Parathyroid adenoma (tissue), 2 donors: ENCODE results near the gene EFCAB6.

Source experiments
- H2AFZ ChIP-seq: fragments of 300-600 bp; sonication (generic); one replicate; pipeline ENCODE4 v1.7.0; 2017; ENCODE audit warnings: antibody characterized with exemption, mild to moderate bottlenecking
- H3K27ac ChIP-seq: fragments of 300-600 bp; sonication (generic); one replicate; pipeline ENCODE4 v1.7.0; 2017
- H3K27me3 ChIP-seq: fragments of 300-600 bp; sonication (generic); one replicate; pipeline ENCODE4 v1.7.0; 2017; ENCODE audit warnings: low read length; ENCODE audit not compliant: control insufficient read depth, insufficient read depth
- H3K36me3 ChIP-seq: fragments of 300-600 bp; sonication (generic); one replicate; pipeline ENCODE4 v1.7.0; 2017; ENCODE audit warnings: low read length; ENCODE audit not compliant: control insufficient read depth, insufficient read depth
- H3K4me1 ChIP-seq: fragments of 300-600 bp; sonication (generic); one replicate; pipeline ENCODE4 v1.7.0; 2017; ENCODE audit warnings: control low read depth
- H3K4me2 ChIP-seq: fragments of 300-600 bp; sonication (generic); one replicate; pipeline ENCODE4 v1.7.0; 2017; ENCODE audit warnings: low read length
- H3K4me3 ChIP-seq: fragments of 300-600 bp; sonication (generic); one replicate; pipeline ENCODE4 v1.7.0; 2017; ENCODE audit warnings: low read depth, low read length
- H3K79me2 ChIP-seq: fragments of 300-600 bp; sonication (generic); one replicate; pipeline ENCODE4 v1.7.0; 2017; ENCODE audit warnings: control low read depth
- H3K9ac ChIP-seq: fragments of 300-600 bp; sonication (generic); one replicate; pipeline ENCODE4 v1.7.0; 2017; ENCODE audit warnings: mild to moderate bottlenecking
- H3K9me3 ChIP-seq: fragments of 300-600 bp; sonication (generic); one replicate; pipeline ENCODE4 v1.7.0; 2017; ENCODE audit warnings: low read length; ENCODE audit not compliant: control insufficient read depth
- TF ChIP-seq, protein P1 (sequence below): fragments of 300-600 bp; sonication (generic); IDR thresholded peaks from one replicate; pipeline ENCODE4 v1.7.0; 2017; ENCODE audit warnings: antibody characterized with exemption, mild to moderate bottlenecking
- donor health status: primary hyperparathyroidism.

EFCAB6 gene

DNA sequence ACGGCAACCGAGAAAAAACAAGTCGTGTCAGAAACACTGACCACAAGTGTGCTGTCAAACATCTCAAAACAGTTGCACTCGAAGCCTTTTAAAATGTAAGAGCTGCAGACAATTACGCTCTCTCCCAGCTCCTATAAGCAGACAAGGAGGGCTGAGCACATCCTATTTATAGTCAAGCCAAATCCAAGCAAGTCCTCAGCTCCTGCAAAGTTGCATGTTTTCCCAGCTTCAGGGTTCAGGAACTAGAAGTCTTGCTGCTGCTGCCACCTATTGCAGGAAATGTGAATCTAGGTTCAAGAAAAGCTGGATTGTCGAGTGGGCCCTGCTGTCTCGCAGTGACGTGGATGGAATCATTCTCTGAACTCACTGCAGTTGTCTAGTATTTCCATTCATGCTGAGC lies 15.5 kb downstream of the EFCAB6 start:
- Histone ChIP-seq H3K27me3 (no peaks in the 10 kb centered on the region), H3K4me2 (no peak overlapping the region), H3K27ac (no peak overlapping the region), H3K4me1 (no peaks in the 10 kb centered on the region), H3K36me3 (no peaks in the 10 kb centered on the region), H3K4me3 (no peak overlapping the region), H3K79me2 (no peaks in the 10 kb centered on the region), H3K9ac (no peak overlapping the region), H3K9me3 (no peaks in the 10 kb centered on the region), H2AFZ (no peak overlapping the region)
- TF ChIP-seq, protein P1, sequence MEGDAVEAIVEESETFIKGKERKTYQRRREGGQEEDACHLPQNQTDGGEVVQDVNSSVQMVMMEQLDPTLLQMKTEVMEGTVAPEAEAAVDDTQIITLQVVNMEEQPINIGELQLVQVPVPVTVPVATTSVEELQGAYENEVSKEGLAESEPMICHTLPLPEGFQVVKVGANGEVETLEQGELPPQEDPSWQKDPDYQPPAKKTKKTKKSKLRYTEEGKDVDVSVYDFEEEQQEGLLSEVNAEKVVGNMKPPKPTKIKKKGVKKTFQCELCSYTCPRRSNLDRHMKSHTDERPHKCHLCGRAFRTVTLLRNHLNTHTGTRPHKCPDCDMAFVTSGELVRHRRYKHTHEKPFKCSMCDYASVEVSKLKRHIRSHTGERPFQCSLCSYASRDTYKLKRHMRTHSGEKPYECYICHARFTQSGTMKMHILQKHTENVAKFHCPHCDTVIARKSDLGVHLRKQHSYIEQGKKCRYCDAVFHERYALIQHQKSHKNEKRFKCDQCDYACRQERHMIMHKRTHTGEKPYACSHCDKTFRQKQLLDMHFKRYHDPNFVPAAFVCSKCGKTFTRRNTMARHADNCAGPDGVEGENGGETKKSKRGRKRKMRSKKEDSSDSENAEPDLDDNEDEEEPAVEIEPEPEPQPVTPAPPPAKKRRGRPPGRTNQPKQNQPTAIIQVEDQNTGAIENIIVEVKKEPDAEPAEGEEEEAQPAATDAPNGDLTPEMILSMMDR = no peak

DNA sequence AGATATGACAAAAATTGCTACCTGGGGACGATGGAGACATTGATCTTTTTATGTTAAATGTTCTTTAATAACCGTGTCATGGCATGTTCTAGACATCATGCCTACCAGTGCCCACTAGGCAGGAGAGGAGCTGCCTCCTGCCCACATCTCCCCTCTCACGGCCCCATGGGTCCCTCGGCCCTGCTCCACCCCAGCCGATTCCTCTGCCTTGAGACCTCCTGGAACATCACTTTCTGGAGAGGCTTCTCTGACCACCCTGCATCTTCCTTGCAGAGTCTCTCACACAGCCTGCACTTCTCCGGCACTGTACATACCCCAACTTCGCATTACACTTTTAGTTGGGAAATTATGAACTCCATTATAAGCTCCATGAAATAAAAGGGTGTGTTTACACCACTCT lies 16.8 kb downstream of the EFCAB6 start:
- no peaks in the 10 kb centered on the region for H3K79me2 ChIP-seq
- no peaks in the 10 kb centered on the region for H3K9me3 ChIP-seq
- H3K4me3 ChIP-seq = no peak overlapping the region
- H3K9ac ChIP-seq = no peak overlapping the region
- H3K27ac ChIP-seq = no peak overlapping the region
- no peak overlapping the region for H3K4me2 ChIP-seq
- no peaks in the 10 kb centered on the region for H3K36me3 ChIP-seq
- no peaks in the 10 kb centered on the region for H3K4me1 ChIP-seq
- H3K27me3 ChIP-seq = no peaks in the 10 kb centered on the region
- TF ChIP-seq, protein P1 = no peak
- no peak overlapping the region for H2AFZ ChIP-seq

DNA sequence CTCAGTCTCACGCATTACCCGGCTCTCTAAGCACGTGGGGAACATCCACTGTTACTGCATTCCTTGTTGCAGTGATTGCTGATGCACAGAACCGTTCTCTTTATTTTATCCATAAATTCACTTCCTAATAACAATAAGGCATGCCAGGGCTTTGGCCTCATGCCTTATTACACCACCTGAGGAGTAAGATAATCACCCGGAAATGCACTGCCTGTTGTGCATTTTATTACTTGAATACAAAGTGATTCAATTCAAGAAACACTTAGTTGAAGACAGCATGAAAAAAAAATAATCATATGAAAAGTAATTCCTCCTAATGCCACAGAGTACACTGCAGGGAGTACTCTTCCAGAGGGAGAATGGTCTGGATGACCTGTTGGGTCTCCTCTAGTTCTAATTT lies 19.2 kb downstream of the EFCAB6 start:
- H3K9ac ChIP-seq = no peak overlapping the region
- TF ChIP-seq, protein P1 = no peak
- H3K4me2 ChIP-seq = no peak overlapping the region
- no peak overlapping the region for H2AFZ ChIP-seq
- no peaks in the 10 kb centered on the region for H3K9me3 ChIP-seq
- H3K79me2 ChIP-seq = no peaks in the 10 kb centered on the region
- no peak overlapping the region for H3K27ac ChIP-seq
- H3K27me3 ChIP-seq = no peaks in the 10 kb centered on the region
- no peaks in the 10 kb centered on the region for H3K4me1 ChIP-seq
- H3K36me3 ChIP-seq = no peaks in the 10 kb centered on the region
- no peak overlapping the region for H3K4me3 ChIP-seq

DNA sequence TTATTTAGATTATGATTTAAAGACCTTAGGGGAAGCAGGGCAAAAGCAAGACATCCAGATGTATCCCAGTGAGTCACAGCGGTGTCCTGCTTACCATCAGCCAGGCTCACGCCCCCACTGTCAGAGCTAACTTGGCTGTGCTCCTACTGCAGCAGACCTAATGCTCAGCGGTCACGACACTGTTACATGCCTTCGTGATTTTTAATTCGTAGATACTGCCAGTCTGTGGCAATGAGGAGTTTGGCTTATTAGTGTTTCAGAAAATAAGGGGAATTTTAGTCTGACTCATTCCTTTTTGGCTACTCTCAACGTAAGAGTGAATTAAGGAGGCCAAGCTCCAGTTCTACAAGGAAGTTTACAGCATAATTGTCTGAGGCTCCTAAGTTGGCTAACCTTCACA lies 22.7 kb downstream of the EFCAB6 start:
- TF ChIP-seq, protein P1 = no peak
- H3K9me3 ChIP-seq = no peaks in the 10 kb centered on the region
- H3K4me3 ChIP-seq = no peak overlapping the region
- no peak overlapping the region for H3K9ac ChIP-seq
- H3K4me2 ChIP-seq = no peak overlapping the region
- no peak overlapping the region for H2AFZ ChIP-seq
- no peaks in the 10 kb centered on the region for H3K79me2 ChIP-seq
- no peaks in the 10 kb centered on the region for H3K36me3 ChIP-seq
- no peaks in the 10 kb centered on the region for H3K27me3 ChIP-seq
- no peaks in the 10 kb centered on the region for H3K4me1 ChIP-seq
- no peak overlapping the region for H3K27ac ChIP-seq

DNA sequence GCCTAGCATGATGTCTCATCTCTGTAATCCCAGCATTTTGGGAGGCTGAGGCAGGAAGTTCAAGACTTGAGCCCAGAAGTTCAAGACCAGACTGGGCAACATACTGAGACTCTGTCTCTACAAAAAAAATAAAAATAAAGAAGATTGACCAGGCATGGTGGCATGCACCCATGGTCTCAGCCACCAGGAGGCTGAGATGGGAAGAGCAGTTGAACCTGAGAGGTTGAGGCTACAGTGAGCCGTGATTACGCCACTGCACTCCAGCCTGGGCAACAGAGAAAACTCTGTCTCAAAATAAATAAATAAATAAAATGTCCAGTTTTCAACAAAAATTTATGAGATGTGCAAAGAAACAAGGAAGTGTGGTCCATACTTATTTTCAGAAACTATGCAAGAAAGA lies 28.3 kb downstream of the EFCAB6 start:
- TF ChIP-seq, protein P1 = no peak
- H3K9me3 ChIP-seq = no peaks in the 10 kb centered on the region
- no peak overlapping the region for H3K4me2 ChIP-seq
- no peak overlapping the region for H2AFZ ChIP-seq
- no peaks in the 10 kb centered on the region for H3K79me2 ChIP-seq
- H3K4me3 ChIP-seq = no peak overlapping the region
- no peak overlapping the region for H3K9ac ChIP-seq
- H3K36me3 ChIP-seq = no peaks in the 10 kb centered on the region
- H3K27ac ChIP-seq = no peak overlapping the region
- no peaks in the 10 kb centered on the region for H3K27me3 ChIP-seq
- no peaks in the 10 kb centered on the region for H3K4me1 ChIP-seq
